GM12878 (cell line): ENCODE data around the gene EFNA1. TPM values are rescaled to one million over a fixed set of nuclear protein-coding genes. Genes with fewer than 3 reads are reported as not detected.

Experiments used
- BACH1 ChIP-seq: fragments of 450-650 bp; IDR thresholded peaks from 2 replicates; pipeline ENCODE4 v1.6.1; 2017; ENCODE audit warnings: mild to moderate bottlenecking, borderline replicate concordance
- CBFB ChIP-seq: IDR thresholded peaks from 2 replicates; pipeline ENCODE4 v1.6.1; 2016; ENCODE audit warnings: antibody characterized with exemption, low read depth
- CTCF ChIP-seq, 3 experiments: IDR thresholded peaks in 2 of 3; conservative IDR thresholded peaks in 1 of 3; 2 replicates each; pipeline ENCODE4 v1.5.1; 2011; ENCODE audit warnings: low read depth in 3 of 3, low read length in 3 of 3, mild to moderate bottlenecking in 3 of 3, control low read depth in 2 of 3, moderate library complexity in 2 of 3, inconsistent platforms in 1 of 3, mixed read lengths in 1 of 3; ENCODE audit not compliant: control insufficient read depth in 2 of 3, insufficient read depth in 1 of 3; ENCODE audit errors: extremely low read depth in 1 of 3
- CUX1 ChIP-seq: IDR thresholded peaks from 2 replicates; pipeline ENCODE4 v1.6.1; 2012; ENCODE audit warnings: improper control_type of control experiment, low read depth, low read length; ENCODE audit not compliant: insufficient replicate concordance
- EGR1 ChIP-seq, 2 experiments: IDR thresholded peaks; 1 replicate in 1 of 2; 2 replicates in 1 of 2; pipeline ENCODE4 v1.6.1; 2011 to 2012; ENCODE audit warnings: low read depth in 2 of 2, low read length in 2 of 2, borderline replicate concordance in 1 of 2, mild to moderate bottlenecking in 1 of 2, moderate library complexity in 1 of 2
- ESRRA ChIP-seq: IDR thresholded peaks from 2 replicates; pipeline ENCODE4 v1.6.1; 2012; ENCODE audit warnings: mild to moderate bottlenecking, low read length, improper control_type of control experiment
- IKZF2 ChIP-seq, 2 experiments: fragments of 450-650 bp; IDR thresholded peaks; 2 replicates each; pipeline ENCODE4 v1.6.1; 2017; ENCODE audit warnings: mild to moderate bottlenecking in 2 of 2, moderate library complexity in 2 of 2
- IRF4 ChIP-seq: IDR thresholded peaks from 2 replicates; pipeline ENCODE4 v1.6.1; 2011; ENCODE audit warnings: low read depth, low read length
- MTA2 ChIP-seq: fragments of 450-650 bp; IDR thresholded peaks from 2 replicates; pipeline ENCODE4 v1.6.1; 2016; ENCODE audit warnings: low read depth, mild to moderate bottlenecking, moderate library complexity
- NRF1 ChIP-seq: conservative IDR thresholded peaks from 2 replicates; pipeline ENCODE4 v1.6.1; 2011; ENCODE audit warnings: mild to moderate bottlenecking, low read depth, low read length, improper control_type of control experiment
- SIN3A ChIP-seq: IDR thresholded peaks from 2 replicates; pipeline ENCODE4 v1.6.1; 2012; ENCODE audit warnings: low read depth, low read length, improper control_type of control experiment
- SRF ChIP-seq, 2 experiments: IDR thresholded peaks; 2 replicates each; pipeline ENCODE4 v1.6.1; 2011; ENCODE audit warnings: low read depth in 2 of 2, low read length in 2 of 2, mild to moderate bottlenecking in 1 of 2, moderate library complexity in 1 of 2
- STAT3 ChIP-seq: IDR thresholded peaks from 2 replicates; pipeline ENCODE4 v1.6.1; 2011; ENCODE audit warnings: low read depth, low read length, improper control_type of control experiment
- USF1 ChIP-seq: IDR thresholded peaks from 2 replicates; pipeline ENCODE4 v1.6.1; 2011; ENCODE audit warnings: borderline replicate concordance, low read depth, mild to moderate bottlenecking, moderate library complexity, mixed read lengths, low read length; ENCODE audit not compliant: insufficient read depth; ENCODE audit errors: extremely low read length
- ZBTB40 ChIP-seq: fragments of 450-650 bp; IDR thresholded peaks from 2 replicates; pipeline ENCODE4 v1.6.1; 2016; ENCODE audit warnings: mild to moderate bottlenecking, moderate library complexity, borderline replicate concordance
- ZNF24 ChIP-seq: fragments of 450-650 bp; IDR thresholded peaks from 2 replicates; pipeline ENCODE4 v1.6.1; 2017; ENCODE audit warnings: antibody characterized with exemption, mild to moderate bottlenecking
- ZNF384 ChIP-seq: IDR thresholded peaks from 2 replicates; pipeline ENCODE4 v1.6.1; 2012; ENCODE audit warnings: low read depth, mild to moderate bottlenecking, low read length, improper control_type of control experiment, borderline replicate concordance
- polyA plus RNA-seq, 11 experiments: library from polyadenylated mRNA; depleted of rRNA in 4 of 11; unstranded in 6 of 11; stranded (reverse) in 5 of 11; fragments of >200 nt; fragmentation: Nextera tagmentation in 4 of 11; fragmentation: Illumina TruSeq in 1 of 11; extraction: Ambion mirVana in 4 of 11; extraction: Trizol in 1 of 11; gene quantifications; 1 replicate in 1 of 11; 2 replicates in 10 of 11; pipeline versions ENCODE4 v1.2.1 to v1.2.3, GENCODE V29; 2011 to 2016; ENCODE audit warnings: inconsistent platforms in 2 of 11, missing spikeins in 2 of 11, low read depth in 1 of 11
- total RNA-seq, 4 experiments: library from RNA; depleted of rRNA in 3 of 4; stranded (reverse); fragments of >200 nt in 3 of 4; fragmentation: Illumina TruSeq in 1 of 4; extraction: Trizol in 1 of 4; gene quantifications; 2 replicates each; pipeline versions ENCODE4 v1.2.1 to v1.2.3, GENCODE V29; 2013 to 2021

EFNA1 gene
- total and polyA plus RNA-seq, 10 of the 15 experiments (the other 5 are each of a cell fraction or from before 2014, with no cell fraction given): 0.13 to 7.5 (median 0.28) TPM; not detected in 5

GRCh38 chr1:155135415-155136028, 7.8 kb downstream of the EFNA1 start, which contains the start of gene SLC50A1 (continued):
- TF ChIP-seq ZBTB40 (peak; percentile 86), STAT3 (no peak), SRF (IDR thresholded peaks at IDR 0.05; ENCODE audit: low read depth in 2 of 2, low read length in 2 of 2) (0 out of 4 replicates have a peak, but pooled peaks of 1 of the 2 experiments have one; percentile 9), IKZF2 (IDR thresholded peaks at IDR 0.05) (peak; percentile 9 to 15; a peak in 1 of 4 replicates), CTCF (IDR thresholded peaks at IDR 0.05 in 2 of 3, conservative IDR thresholded peaks at IDR 0.05 in 1 of 3; ENCODE audit: control insufficient read depth in 2 of 3, extremely low read depth in 1 of 3, insufficient read depth in 1 of 3, low read depth in 3 of 3, low read length in 3 of 3) (no peak), IRF4 (no peak), NRF1 (peak; percentile 33; the same call in 1 of the 2 replicates), ZNF24 (no peak), ESRRA (no peak), BACH1 (0 out of 2 replicates have a peak, but pooled peaks have one; percentile 40), CUX1 (no peak), EGR1 (IDR thresholded peaks at IDR 0.05; ENCODE audit: borderline replicate concordance in 1 of 2, low read depth in 2 of 2, low read length in 2 of 2) (peak; percentile 13 to 95), MTA2 (peak; percentile 20; the same call in 1 of the 2 replicates), ZNF384 (no peak), USF1 (no peak), CBFB (peak; percentile 58; the same call in 1 of the 2 replicates), SIN3A (peak; percentile 43; the same call in 1 of the 2 replicates)
